Stimulated activated CD4-positive, alpha-beta T cell treated with anti-CD3 and anti-CD28 coated beads, Interleukin-2, amount 100 ng/mL, for 48 hours (primary cell): ENCODE data around the gene LAD1.

Source experiments
- DNase-seq, 2 donors: peaks; one replicate each; pipeline ENCODE4 v3.0.0-alpha.2; 2020

LAD1 gene

GRCh38 chr1:201360901-201361651 is 38.0 kb downstream of the LAD1 start:
- no peak for DNase-seq

- no peak for DNase-seq
These were observed 38.6 kb downstream of the LAD1 start for GRCh38 chr1:201360486-201360885.

DNA sequence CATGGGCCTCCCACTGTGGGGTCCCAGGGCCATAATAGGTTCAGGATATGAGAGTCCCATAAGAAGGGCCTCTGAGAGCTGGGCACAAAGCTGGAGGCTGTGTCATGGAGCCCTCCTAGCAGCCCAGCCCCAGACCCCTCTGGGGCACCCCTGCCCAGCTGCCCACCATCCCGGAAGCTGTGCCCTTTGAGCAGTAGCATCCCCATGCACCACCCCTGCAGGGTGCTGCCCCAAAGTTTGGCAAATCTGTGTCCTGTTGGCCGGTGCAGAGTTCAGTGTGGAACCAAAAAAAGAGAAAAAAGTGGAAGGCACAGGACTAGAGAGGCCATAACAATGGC is 39.3 kb downstream of the LAD1 start:
- DNase-seq = no peak

GRCh38 chr1:201359031-201359872 is 39.9 kb downstream of the LAD1 start:
- no peak for DNase-seq

GRCh38 chr1:201358596-201358995 is 40.5 kb downstream of the LAD1 start:
- DNase-seq = no peak

- no peak for DNase-seq
These were observed 41.3 kb downstream of the LAD1 start for GRCh38 chr1:201357636-201358348.

DNA sequence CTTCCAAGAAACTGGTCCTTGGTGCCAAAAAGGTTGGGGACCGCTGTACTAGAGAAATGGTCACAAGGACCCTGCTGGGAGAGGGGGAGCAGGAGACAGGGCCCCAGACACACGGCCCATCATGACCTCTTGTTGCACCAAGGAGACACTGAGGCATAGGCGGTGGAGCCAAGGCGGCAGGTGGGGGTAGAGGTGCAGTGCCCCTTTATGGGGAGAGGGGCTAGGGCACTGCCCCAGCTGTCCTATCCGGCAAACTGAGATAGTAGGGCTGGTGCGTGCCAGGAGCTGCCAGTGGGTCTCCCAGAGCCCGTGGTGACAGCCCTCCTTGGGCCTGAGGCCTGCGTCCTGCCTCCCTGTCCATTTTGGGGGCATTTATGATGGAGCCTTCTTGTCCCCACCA is 41.9 kb downstream of the LAD1 start:
- DNase-seq = no peak

- DNase-seq = no peak
These were observed 42.4 kb downstream of the LAD1 start for GRCh38 chr1:201356701-201357100.

GRCh38 chr1:201356236-201356635 is 42.9 kb downstream of the LAD1 start:
- DNase-seq = no peak

- DNase-seq = no peak
These were observed 43.7 kb downstream of the LAD1 start for GRCh38 chr1:201355471-201355870.

DNA sequence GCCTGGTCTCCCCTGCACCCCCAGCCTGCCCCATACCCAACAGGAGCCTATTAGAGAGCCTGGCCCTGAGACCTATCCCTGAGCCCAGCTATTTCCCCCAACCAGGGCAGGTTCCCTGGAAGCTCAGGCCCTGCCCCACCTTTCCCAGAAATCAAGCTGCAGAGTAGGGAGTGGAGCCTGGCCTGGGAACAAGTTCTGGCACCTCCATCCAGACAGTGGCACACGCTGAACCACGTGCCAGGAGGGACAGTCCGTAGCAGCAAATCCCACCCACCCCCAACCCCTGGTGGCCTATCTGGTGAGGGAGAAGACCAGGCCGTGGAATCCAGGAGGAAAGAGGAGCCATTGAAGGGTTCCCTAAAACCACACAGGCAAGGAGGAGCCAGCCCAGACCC is 44.2 kb downstream of the LAD1 start:
- DNase-seq = no peak

- no peak for DNase-seq
These were observed 44.8 kb downstream of the LAD1 start for GRCh38 chr1:201354151-201354900.

- no peak for DNase-seq
These were observed 45.8 kb downstream of the LAD1 start for GRCh38 chr1:201353186-201353940.

- DNase-seq = no peak
These were observed 47.5 kb downstream of the LAD1 start for GRCh38 chr1:201351617-201352016.

GRCh38 chr1:201350884-201351283 is 48.2 kb downstream of the LAD1 start:
- DNase-seq = no peak

- no peak for DNase-seq
These were observed 48.8 kb downstream of the LAD1 start for GRCh38 chr1:201350361-201350725.

GRCh38 chr1:201349092-201349491 is 50.0 kb downstream of the LAD1 start:
- no peak for DNase-seq

DNA sequence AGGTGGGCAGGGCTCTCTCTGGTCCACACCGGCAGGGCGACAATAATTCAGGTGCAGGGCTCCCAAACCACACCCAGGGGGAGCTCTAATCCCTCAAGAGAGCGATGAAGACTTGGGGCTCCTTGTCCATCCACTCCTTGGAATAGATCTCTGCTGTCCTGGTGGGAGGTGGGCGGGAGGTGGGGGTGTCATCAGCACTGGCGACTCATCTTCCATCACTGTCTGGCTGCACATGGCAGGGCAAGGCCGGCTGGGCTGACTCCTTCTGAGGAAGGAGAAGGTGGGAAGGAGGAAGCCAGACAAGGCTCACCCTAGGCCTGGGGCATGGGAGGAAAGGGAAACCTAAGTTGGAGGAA is 50.9 kb downstream of the LAD1 start:
- DNase-seq = peak; percentile 4 to 28

DNA sequence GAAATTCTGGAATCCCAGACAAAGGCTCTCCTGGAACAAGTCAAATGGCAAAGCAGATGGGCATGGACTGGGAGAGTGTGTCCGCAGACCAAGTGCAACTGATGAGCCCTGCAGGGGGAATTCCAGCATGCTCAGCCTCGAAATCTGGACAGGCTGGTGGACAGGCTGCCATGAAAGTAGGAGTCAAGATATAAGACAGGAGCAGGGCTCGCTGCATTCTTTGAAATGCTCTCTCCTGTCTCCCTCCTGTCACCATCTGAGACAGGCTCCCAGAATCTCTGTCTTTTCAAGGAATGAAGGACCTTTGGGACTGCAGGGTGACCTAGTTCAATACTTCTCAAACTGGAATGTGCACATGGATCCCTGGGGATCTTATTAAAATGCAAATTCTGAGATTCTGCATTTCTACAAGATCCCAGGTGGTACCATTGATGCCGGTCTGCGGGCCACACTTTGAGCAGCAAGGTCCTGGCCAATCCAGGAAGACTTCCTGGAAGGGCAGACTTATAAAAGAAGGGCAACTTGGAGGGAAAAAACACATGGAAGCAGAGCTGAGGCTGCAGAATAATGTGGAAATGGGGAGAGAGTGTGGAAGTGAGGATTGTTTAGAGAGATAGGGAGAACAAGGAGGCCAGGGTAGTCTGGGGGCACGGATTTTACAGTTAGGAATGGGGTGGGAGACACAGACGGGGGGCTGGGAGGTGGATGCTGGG is 51.5 kb downstream of the LAD1 start:
- no peak for DNase-seq

GRCh38 chr1:201346987-201347386 is 52.1 kb downstream of the LAD1 start:
- DNase-seq = no peak

GRCh38 chr1:201346337-201346939 is 52.7 kb downstream of the LAD1 start:
- peak; percentile 4 to 5 for DNase-seq

- DNase-seq = no peak
These were observed 54.1 kb downstream of the LAD1 start for GRCh38 chr1:201345081-201345355.
